Muscle of leg (tissue), 11 donors: Measurements from ENCODE around the gene UBE2J1. TPM values are rescaled to one million over a fixed set of nuclear protein-coding genes. Genes with fewer than 3 reads are reported as not detected.

Experiments used
- DNase-seq: peaks from one replicate; pipeline ENCODE4 v3.0.0; 2013
- H3K27ac ChIP-seq: one replicate; pipeline ENCODE4 v1.5.1; 2013; ENCODE audit warnings: mild to moderate bottlenecking, low read length, control low read depth
- H3K27me3 ChIP-seq: one replicate; pipeline ENCODE4 v1.6.1; 2013; ENCODE audit warnings: low read length; ENCODE audit not compliant: control insufficient read depth, insufficient read depth
- H3K36me3 ChIP-seq: one replicate; pipeline ENCODE4 v1.6.1; 2013; ENCODE audit warnings: low read length; ENCODE audit not compliant: control insufficient read depth, insufficient read depth
- H3K4me1 ChIP-seq: one replicate; pipeline ENCODE4 v1.6.1; 2013; ENCODE audit warnings: low read length; ENCODE audit not compliant: control insufficient read depth, insufficient read depth
- H3K4me3 ChIP-seq: one replicate; pipeline ENCODE4 v1.5.1; 2013; ENCODE audit warnings: low read length, control low read depth
- H3K9me3 ChIP-seq: replicated peaks from 2 replicates; pipeline ENCODE4 v1.6.1; 2013; ENCODE audit warnings: low read depth, low read length; ENCODE audit not compliant: control insufficient read depth
- WGBS: methylation state at CpG from one replicate; pipeline ENCODE4 v1.1.5; 2013; ENCODE audit warnings: missing lambda C conversion rate; ENCODE audit not compliant: insufficient coverage; 5-methylcytosine and 5-hydroxymethylcytosine counted together
- polyA plus RNA-seq, 8 donors: library from polyadenylated mRNA; unstranded; fragments of 120-200 nt; gene quantifications; one replicate each; pipeline versions ENCODE4 v1.2.1 to v1.2.3, GENCODE V29; 2013; ENCODE audit warnings: inconsistent platforms in 1 of 8, low replicate concordance in 1 of 8; ENCODE audit not compliant: insufficient read length in 8 of 8, insufficient read depth in 1 of 8
- total RNA-seq: library from RNA; stranded (reverse); fragments of 120-200 nt; gene quantifications from one replicate; pipeline ENCODE4 v1.2.4, GENCODE V29; 2013

The UBE2J1 gene
- total and polyA plus RNA-seq, 9 donors, result 28.3 to 45.9 (median 36.2) TPM

GRCh38 chr6:89281779-89282246 lies 70.7 kb downstream of the UBE2J1 start:
- 56% methylated on average over 10 of the region's 10 CpGs for WGBS

DNA sequence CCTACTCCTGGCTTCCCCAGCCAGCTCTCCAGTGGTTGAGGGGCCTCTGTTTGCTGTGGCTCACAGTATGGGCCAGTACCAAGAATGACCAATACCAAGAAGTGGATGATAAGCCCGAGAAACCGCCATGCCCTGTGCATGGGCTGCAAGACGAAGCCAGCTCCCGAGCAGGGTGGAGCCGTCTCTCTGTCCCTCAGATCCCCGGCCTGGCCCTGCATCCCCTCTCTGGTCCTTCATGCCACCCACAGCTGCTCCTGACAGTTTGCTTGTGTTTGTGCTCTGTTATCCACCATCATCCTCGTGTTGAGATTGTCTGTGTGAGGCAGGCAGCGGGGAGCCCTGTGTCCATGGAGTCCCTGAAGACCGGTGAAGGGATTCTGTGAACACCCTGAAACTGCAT lies 73.6 kb downstream of the UBE2J1 start:
- DNase-seq, result no peak

More at GRCh38 chr6:89281779-89282246, 70.7 kb downstream of the UBE2J1 start:
- Histone ChIP-seq H3K4me1 (no peaks in the 10 kb centered on the region), H3K27ac (no peak overlapping the region), H3K27me3 (no peaks in the 10 kb centered on the region), H3K36me3 (no peaks in the 10 kb centered on the region), H3K4me3 (no peak overlapping the region), H3K9me3 (no peaks in the 10 kb centered on the region)
- no peak for DNase-seq

More for the DNA sequence above, 73.6 kb downstream of the UBE2J1 start:
- Histone ChIP-seq H3K27ac (no peak overlapping the region), H3K27me3 (no peaks in the 10 kb centered on the region), H3K4me3 (no peak overlapping the region), H3K9me3 (no peaks in the 10 kb centered on the region), H3K4me1 (no peaks in the 10 kb centered on the region), H3K36me3 (no peaks in the 10 kb centered on the region)
- WGBS, result 84% methylated on average over 3 of the region's 9 CpGs

Other genes with a start within 250 kb of the UBE2J1 start
- 2.8 TPM for gene SRSF12, start 234.7 kb downstream of the UBE2J1 start, total RNA-seq
- 1 to 10 TPM; 3.3 to 5.4 (median 4.0) TPM for gene SRSF12, start 234.7 kb downstream of the UBE2J1 start, polyA plus RNA-seq
- gene PM20D2, start 206.7 kb downstream of the UBE2J1 start, total RNA-seq, result 26.5 TPM
- 10 to 100 TPM; 24.3 to 41.0 (median 32.6) TPM for gene PM20D2, start 206.7 kb downstream of the UBE2J1 start, polyA plus RNA-seq
- 0.40 TPM for gene GABRR1, start 135.4 kb downstream of the UBE2J1 start, total RNA-seq
- 1 to 10 TPM in 1 of 8 donors, under 1 TPM in 7; 0.47 to 1.1 (median 0.88) TPM for gene GABRR1, start 135.4 kb downstream of the UBE2J1 start, polyA plus RNA-seq
- 0.53 TPM for gene GABRR2, start 37.4 kb downstream of the UBE2J1 start, total RNA-seq
- 1 to 10 TPM in 3 of 8 donors, under 1 TPM in 5; 0.41 to 2.1 (median 0.87) TPM for gene GABRR2, start 37.4 kb downstream of the UBE2J1 start, polyA plus RNA-seq
- 103 TPM for gene RRAGD, start 59.6 kb upstream of the UBE2J1 start, total RNA-seq
- 100 to 1,000 TPM in 1 of 8 donors, 10 to 100 TPM in 7; 60.2 to 109 (median 73.8) TPM for gene RRAGD, start 59.6 kb upstream of the UBE2J1 start, polyA plus RNA-seq
- gene ANKRD6, start 80.4 kb upstream of the UBE2J1 start, total RNA-seq, result 7.7 TPM
- gene ANKRD6, start 80.4 kb upstream of the UBE2J1 start, polyA plus RNA-seq, result 10 to 100 TPM in 1 of 8 donors, 1 to 10 TPM in 7; 5.9 to 12.2 (median 7.5) TPM